SIG-M5 (cell line): ENCODE data around the gene TXNRD1.
"Not testable (repeated sequence)": the region's sequence is repeated elsewhere in the genome, so short reads cannot be mapped to it uniquely, and the experiment has no call there.

Source experiments
- DNase-seq: peaks from one replicate; lab custom pipeline; 2025; lab: John Stamatoyannopoulos, UW

The TXNRD1 gene

DNA sequence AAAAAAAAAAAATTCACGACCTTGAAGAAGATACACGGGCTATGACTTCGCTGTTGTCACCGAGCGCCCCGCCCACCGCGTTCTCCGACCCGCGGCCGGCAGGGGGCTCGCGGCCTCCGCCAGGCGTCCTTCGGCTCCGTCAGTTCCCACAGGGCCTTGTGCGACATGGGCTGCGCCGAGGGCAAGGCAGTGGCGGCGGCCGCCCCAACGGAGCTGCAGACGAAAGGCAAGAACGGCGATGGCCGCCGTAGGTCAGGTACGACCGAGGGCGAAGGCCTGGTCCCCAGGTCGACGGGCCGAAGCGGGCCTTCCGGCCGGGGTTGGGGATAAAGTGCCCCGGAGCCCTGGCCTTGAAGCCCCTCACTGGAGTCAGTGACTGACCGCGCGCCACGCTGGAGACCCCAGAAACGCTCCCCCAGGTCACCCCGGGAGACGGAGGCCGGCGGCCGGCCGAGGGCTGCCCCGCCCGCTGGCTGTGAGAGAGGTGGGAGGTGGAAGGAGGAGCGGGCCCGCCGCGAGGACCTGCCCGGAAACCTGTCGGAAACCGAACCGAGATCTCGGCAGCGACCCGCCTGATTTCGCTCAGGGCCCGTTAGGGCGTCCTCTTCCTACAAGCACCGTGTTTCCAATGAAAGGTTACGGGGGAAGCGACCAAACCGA lies at the start of gene TXNRD1:
Gene TXNRD1 (plus strand): TSS at position 142 of the 660 bp plus-strand sequence. CDS start 24 bp downstream, at position 166.
- DNase-seq = no peak

DNA sequence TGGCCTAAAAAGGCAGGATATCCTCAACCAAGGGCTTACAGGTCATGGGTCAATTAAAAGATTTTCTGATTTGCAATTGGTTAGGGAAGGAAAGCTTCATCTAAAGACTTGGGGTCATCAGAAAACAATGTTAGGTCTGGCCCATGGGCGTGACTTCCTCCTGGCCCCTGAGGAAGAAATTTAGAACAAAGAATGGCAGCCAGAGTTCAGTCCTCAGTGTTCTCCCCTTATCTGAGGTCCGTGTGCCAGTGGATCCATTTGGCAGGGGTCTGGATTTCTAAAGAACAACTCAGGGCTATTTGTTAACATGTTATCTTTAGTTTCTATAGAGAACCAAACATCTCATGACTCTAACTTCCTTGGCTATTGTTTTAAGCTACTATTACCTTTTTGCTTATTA lies 49.8 kb upstream of the TXNRD1 start:
- no peak for DNase-seq

DNA sequence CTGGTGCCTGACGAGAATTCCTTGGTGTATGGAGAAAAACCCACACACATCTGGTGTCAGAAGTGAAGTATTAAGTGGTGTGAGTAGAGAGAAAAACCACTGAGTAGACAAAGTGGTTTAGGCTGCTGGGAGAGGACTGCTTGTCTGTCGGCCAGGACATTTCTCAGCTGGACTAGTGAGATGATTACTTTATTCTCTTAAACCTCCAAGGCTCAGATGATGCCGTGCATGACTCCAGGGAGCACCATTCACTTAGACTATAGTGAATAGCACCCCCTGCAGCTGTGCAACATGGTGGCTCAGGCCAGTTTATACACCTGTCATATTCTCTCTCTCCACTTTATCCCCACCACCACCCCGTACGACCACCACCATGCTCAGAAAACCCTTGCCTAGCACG lies 49.1 kb upstream of the TXNRD1 start:
- DNase-seq = no peak

DNA sequence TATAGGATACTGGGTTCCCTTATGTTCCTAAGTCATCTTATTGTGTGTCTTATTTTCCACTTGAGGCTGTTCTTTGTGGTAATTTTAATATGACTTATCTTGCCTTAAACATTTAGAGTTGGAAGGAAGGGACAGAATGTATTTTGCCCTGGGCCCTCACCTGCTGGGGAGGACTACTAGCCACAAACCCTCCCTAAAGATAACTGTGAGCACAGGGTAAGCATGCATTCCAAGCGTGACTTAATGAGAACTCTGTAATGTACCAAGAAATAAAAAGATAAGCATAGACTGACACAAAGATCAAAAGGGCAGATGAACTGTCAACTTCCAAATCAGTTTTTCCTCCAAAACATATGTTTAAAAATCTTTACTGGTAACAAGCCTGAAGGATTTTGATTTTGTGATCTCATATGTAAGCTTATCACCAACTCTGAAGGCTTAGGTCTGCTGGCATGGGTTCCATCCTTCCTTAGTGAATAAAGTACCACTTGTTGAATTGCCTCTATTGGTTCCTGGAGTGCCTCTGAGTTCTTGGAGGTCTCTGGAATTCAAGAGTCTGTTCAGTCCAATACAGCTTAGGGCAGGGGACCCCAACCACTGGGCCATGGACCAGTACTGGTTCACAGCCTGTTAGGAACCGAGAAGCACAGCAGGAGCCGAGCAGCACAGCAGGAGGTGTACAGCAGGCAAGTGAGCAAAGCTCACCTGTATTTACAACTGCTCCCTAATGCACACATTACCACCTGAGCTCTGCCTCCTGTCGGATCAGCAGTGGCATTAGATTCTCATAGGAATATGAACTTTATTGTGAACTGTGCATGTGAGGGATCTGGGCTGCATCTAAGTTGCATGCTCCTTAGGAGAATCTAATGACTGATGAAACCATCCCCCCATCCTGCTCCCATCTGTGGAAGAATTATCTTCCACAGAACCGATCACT lies 47.8 kb upstream of the TXNRD1 start:
- DNase-seq = no peak

DNA sequence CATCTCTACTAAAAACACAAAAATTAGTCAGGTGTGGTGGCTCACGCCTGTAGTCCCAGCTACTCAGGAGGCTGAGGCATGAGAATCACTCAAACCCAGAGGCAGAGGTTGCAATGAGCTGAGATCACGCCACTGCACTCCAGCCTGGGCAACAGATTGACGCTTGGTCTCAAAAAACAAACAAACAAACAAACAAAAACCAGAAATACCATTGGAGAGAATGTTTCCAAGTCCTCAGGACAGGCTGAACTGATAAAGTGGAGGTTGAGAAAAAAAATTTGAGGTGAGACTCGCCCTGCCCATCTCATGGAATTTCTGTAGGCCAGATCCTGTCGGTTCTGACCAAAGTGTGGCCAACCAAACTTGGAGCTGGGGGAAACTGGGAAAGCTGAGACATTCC lies 47.0 kb upstream of the TXNRD1 start:
- DNase-seq = no peak

DNA sequence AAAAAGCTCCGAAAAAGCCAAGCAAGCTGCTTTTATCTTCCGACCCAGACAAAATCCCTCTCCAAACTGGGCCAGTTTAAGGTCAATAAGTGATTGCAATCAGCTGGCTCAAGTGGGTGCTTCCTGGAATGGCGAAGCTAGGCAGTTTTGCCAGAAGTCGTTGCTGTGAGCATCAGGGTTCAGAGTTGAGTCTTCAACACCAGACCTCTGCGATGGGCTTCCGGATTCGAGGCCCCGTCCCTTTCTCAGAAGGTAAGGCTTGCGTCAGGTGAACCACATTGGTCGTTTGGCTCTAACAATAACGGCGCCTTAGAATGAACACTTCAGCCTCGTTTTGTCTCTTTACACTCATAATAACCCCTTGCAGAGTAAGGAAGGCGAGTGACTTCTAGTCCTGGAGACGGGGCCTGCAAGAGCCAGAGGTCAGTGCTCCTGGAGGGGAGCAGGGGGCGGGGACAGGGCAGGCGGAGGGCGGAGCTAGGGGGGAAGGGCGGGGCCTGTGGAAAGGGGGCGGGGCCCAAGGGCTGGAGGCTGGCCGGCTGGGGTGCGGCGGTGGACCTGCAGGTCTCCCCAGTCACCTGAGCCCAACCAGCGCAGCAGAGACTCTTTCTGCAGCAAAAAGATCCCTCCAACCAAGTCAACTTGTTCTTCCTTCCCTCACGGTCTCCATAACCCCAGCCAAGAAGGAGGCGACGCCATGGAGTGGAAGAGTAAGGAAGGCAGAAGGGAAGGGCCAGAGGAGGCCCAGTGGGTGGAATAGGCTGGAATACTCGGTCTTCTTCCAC lies 43.6 kb upstream of the TXNRD1 start:
- no peak for DNase-seq

DNA sequence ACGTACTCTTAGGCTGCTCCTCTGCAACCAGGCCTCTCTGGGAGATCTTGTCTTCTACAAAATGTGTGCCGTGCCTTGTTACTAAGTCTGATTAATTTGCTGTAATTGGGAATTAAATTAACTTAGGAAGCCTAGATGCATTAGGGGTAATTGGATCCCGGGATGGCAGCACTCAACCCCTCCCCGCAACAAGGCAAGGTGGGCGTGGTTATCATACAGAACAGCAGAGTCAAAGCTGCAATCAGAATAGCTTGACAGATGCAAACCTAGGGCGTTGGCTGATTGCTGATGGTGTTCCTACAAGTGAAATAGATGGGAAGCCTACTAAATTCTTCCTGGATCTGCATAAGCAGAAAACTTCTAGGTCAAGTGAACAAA lies 43.0 kb upstream of the TXNRD1 start:
- DNase-seq = no peak

DNA sequence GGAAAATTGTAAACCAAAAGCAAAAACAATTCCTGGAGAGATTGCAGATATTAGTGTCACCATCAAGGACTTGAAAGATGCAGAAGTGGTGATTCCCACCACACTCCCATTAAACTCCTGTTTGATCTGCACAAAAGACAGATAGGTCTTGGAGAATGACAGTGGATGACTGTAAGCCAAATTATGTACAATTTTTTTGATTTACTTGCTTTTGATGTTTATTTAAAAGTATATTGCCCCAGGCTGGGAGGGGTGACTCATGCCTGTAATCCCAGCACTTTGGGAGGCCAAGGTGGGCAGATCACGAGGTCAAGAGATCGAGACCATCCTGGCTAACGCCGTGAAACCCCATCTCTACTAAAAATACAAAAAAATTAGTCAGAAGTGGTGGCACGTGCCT lies 41.8 kb upstream of the TXNRD1 start:
- not testable (repeated sequence) for DNase-seq

DNA sequence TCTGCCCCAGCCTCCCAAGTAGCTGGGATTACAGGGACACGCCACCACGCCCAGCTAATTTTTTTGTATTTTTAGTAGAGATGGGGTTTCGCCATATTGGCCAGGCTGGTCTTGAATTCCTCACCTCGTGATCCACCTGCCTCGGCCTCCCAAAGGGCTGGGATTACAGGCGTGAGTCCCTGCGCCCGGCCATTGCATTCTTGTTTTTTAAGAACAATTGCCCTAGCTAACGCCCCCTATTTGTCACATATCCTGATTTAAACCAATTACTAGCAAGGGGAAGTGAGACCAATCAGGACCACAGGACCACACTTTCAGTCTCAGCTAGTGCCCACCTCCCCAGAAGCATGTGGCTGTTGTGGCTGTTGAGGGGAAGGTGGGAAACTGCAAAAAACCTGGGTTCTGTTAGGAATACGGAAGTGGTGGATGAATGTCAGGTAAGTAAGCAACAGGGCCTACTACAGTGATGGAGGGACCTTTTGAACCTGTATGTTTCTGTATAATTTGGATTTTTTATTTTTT lies 39.8 kb upstream of the TXNRD1 start:
- DNase-seq = no peak

DNA sequence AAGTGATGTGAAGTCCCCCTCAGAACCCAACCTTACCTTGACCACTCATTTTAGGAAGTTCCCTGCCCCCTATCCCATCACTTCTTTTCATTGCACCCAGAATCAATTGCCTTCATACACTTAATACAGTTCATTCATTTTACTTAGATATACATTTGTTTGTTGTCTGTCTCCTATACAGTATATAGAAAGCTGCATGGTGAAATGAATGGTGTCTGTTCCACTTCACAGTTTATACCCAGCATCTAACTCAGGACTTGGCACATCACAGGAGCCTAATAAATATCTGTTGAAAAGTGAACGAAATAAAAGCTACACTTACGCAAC lies 38.3 kb upstream of the TXNRD1 start:
- no peak for DNase-seq

DNA sequence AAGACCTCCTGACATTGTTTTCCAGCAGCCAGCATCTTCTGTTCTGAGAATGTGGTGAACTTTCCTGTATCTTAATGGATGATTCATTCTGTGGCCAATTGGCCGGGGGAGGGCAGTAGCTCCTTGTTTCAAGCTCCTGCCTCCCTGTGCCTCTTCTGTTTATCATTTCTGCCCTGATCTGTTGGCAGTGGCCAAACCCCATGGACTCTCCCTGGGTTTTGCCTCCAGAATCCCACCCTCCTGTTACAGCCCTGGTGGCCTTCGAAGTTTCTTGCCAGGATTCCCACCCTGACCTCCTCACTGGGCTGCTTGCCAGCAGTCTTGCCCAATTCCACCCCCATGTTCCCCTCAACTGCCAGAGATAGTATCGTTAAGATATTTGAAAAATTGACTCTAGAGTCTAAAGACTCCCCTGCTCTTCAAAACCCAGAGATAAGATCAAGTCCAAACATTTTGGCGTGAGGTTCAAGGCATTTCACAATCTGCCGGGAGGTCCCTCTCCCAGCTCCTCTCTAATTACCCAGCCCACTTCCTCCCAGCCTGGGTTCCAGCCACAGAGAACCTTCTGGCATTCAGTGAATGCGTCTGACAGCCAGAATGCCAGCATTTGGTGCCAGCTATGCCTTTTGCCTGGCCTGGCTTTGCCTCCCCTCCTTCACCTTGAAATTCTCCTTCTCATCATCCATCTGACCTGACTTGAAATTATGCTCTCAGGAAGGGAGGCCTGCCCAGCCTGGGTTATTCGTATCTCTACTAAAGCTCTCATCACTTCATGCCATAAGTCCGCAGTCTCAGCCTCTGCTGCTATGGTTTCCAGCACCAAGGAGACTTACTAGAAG lies 37.7 kb upstream of the TXNRD1 start:
- peak; percentile 67 for DNase-seq

DNA sequence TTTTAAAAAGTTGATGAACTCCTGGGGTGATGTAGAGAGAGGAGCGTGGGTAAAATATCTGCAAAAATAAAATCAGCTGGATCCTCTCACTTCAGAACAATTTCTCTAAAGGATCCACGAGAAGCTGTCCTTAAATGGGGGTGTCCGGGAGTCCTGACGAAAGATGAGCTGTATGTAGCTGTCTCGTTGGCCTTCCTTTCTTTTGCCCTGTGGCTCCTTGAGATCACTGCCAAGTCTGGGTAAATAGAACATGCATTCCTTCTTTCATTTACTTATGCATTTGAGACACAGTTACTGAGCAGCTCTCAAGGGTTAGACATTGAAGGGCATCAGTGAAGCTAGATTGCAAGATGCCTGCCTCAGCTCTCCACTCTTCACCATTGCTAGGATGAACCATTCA lies 35.2 kb upstream of the TXNRD1 start:
- DNase-seq = no peak

DNA sequence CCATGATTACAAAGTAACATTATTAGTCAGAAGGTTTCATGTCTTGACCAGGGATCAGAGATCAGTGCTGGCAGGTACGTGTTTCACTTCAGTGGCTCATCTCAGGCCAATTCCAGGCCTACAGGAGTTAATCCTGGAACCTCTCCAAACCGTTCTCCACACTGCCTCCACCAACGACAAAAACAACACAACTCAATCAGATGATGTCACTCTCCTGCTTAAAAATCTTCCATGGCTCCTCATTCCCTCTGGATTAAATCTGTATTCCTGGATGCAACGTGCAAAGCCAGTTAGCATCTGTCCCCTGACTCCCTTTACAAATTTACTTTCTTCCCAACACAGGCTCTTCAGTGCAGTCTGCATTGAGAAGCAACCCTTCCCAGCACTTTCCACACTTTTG lies 34.3 kb upstream of the TXNRD1 start:
- no peak for DNase-seq

DNA sequence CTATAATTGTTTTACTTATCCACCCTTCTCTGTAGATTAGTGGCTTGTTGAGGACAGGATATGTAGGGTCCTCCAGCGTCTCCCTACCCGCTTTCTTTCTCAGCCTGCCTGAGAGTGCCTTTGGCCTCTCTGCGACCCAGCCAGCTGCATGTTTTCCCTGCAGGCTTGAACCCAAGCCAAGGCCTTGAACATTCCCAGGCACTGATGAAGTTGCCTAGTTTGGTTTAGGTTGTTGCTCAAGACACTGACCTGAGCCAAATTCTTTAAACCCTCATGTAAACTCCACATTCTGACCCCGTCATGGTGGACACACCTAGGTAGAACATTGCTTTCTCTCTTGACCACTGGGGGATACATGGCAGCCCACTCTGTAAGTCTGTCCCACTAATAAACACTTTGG lies 33.4 kb upstream of the TXNRD1 start:
- DNase-seq = no peak

DNA sequence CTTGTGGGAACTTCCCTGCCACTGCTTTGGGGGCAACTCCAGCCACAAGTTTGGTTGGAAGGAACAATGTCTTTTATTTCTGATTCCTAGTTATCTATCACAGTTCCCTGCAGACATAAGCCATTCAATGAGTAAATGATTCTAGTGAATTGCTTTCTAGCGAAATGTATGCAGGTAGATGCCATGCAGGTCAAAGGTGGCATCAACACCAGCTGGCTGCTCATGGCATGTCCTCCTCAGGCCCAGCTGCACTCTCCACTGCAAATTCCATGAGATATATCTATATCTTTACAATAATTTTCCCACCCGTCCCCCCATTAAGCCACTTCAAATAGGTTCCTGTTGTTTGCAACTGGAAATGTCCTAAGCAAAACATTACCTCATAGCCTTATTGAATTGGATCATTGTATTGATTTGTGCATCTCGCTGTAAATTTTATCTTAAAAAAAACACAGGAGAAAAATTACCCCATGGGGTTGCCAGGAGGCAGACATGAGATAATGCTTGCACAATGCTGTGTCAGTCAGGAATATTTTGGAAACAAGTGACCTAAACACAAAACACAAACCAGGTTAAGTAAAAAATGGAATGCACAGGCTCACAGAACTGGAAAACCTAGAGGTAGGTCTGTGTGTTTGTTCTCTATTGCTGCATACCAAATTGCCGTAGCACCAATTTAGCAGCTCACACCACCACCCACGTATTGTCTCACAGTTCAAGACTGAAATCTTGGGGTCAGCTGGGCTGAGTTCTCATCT lies 32.8 kb upstream of the TXNRD1 start:
- DNase-seq = no peak

DNA sequence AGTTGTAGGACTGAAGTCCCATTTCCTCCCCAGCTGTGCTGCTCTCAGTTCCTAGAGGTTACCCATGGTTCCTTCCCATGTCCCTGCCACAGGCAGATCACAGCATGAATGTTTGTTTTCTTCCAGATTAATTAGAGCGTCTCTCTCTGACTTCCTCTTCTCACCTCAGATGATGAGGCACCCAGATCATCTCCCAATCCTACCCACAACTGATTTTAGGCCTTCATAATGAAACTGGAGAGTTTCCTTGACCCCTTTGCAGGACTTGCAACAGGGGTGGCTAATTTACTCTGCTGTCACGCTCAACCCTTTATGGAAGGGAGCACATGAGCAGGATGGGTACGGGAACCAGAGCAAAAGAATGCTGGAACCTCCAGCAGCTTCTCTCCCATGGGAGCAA lies 32.1 kb upstream of the TXNRD1 start:
- DNase-seq = no peak

DNA sequence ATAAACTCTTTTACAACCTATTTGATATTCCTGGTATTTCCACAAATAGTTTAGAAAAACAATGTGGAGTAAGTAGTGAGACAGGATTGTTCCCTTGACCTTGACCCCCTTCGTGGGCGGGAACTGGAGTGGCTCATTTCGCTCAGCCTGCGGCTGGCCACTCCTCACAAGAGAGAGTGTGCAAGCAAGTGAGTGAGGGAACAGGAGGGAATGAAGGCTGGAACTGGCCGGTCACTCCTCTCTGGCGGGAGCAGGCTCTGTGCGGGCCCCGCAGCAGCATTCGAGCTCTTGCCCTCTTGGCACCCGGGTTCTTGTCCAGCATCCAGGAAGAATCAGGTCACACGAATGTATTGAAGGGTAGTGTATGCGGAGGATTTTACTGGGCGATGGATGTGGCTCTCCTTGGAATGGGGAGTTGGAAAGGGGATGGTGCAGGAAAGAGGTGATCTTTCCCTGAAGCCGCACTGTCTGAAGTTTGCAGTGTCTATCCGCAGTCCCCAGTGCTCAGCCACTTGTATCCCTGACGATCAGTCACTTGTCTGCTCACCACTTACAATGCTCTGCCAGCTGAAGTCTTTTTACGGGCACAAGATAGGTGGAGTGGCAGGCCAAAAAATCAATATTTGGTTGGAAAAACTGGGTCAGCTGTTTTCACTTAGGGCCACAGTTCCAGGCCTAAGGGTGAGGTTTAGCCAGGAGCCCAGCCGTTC lies 28.0 kb upstream of the TXNRD1 start:
- DNase-seq = no peak

DNA sequence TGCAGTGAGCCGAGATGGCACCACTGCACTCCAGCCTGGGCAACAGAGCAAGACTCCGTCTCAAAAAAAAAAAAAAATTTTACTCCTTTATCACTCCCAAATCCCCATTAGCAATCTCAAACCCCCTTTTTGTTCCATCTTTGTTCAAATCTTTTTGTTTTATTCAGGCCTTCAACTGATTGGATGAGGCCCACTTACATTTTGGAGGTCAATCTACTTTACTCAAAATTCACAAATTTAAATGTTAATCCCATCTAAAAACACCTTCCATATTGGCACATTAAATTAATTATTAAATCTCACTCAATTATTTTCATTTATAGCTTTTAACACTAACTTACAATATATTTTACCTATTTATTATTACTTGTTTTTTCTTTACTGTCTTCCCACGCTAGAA lies 27.0 kb upstream of the TXNRD1 start:
- DNase-seq = no peak

DNA sequence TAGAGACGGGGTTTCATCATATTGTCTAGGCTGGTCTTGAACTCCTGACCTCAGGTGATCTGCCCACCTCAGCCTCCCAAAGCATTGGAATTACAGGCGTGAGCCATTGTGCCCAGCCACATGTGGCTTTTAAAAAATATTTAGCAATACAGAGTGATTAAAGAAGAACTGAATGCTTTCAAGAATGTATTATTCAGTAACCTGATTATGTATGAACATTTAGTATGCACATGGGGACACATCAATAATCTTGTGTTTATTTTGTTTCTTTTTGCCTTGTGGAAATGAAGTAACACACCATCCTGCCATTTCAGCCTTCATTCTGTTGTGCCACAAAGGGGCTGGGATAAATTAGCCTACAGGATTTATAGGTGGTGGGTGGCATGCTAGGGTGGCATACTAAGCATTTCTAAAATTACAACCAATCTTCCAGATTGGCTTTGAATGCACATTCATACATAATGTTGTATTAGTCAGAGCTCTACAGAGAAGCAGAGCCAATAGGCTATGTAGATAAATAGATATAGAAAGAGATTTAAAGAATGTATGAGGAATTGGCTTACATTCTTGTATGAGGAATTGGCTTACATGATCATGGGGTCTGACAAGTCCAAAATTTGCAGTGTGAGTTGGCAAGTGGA lies 25.5 kb upstream of the TXNRD1 start:
- no peak for DNase-seq
